ENCODE measurements around the gene TXNDC2. TPM values are rescaled to one million over a fixed set of nuclear protein-coding genes. Genes with fewer than 3 reads are reported as not detected.
"Not testable (repeated sequence)": the region's sequence is repeated elsewhere in the genome, so short reads cannot be mapped to it uniquely, and the experiment has no call there.

Gene TXNDC2
- total and polyA plus RNA-seq, 2 experiments from 2014 or later: not detected

GRCh38 chr18:9911226-9911625 lies 25.5 kb downstream of the TXNDC2 start:
- H3K36me3 ChIP-seq: no peaks in the 10 kb centered on the region
- TF ChIP-seq CTCF (IDR thresholded peaks at IDR 0.05; ENCODE audit: low read depth, low read length): no peak

GRCh38 chr18:9912285-9912684 lies 26.5 kb downstream of the TXNDC2 start:
- H3K9me3 ChIP-seq (ENCODE audit: low read depth); H3K4me3 ChIP-seq; H3K4me1 ChIP-seq (ENCODE audit: low read depth); DNase-seq (ENCODE audit: low read depth in 1 of 2, low spot score in 1 of 2); H3K27me3 ChIP-seq; H3K36me3 ChIP-seq; H3K27ac ChIP-seq: not testable (repeated sequence)

More at GRCh38 chr18:9911226-9911625, 25.5 kb downstream of the TXNDC2 start:
- Histone ChIP-seq H3K27ac (no peak overlapping the region), H3K27me3 (no peaks in the 10 kb centered on the region), H3K4me1 (ENCODE audit: low read depth) (peaks cover 7% of the 10 kb centered on the region), H3K9me3 (ENCODE audit: low read depth) (no peaks in the 10 kb centered on the region), H3K4me3 (no peak overlapping the region)
- no peak for DNase-seq (ENCODE audit: low read depth in 1 of 2, low spot score in 1 of 2)

- no peak overlapping the region for H3K27ac ChIP-seq
- H3K36me3 ChIP-seq: no peaks in the 10 kb centered on the region
- no peaks in the 10 kb centered on the region for H3K27me3 ChIP-seq
- no peak for TF ChIP-seq CTCF (IDR thresholded peaks at IDR 0.05; ENCODE audit: low read depth, low read length)
- peak overlapping the region; percentile 75 for H3K4me3 ChIP-seq
- peaks cover 15% of the 10 kb centered on the region for H3K4me1 ChIP-seq (ENCODE audit: low read depth)
- DNase-seq (ENCODE audit: low read depth in 1 of 2, low spot score in 1 of 2): no peak
- no peaks in the 10 kb centered on the region for H3K9me3 ChIP-seq (ENCODE audit: low read depth)
These were observed 27.4 kb downstream of the TXNDC2 start for GRCh38 chr18:9913151-9913525.

- Histone ChIP-seq H3K36me3 (no peaks in the 10 kb centered on the region), H3K9me3 (ENCODE audit: low read depth) (no peaks in the 10 kb centered on the region), H3K27me3 (no peaks in the 10 kb centered on the region), H3K27ac (peak within 1 kb of the TSS; percentile 95), H3K4me1 (ENCODE audit: low read depth) (peaks cover 20% of the 10 kb centered on the region), H3K4me3 (peak within 1 kb of the TSS; percentile 75)
- TF ChIP-seq CTCF (IDR thresholded peaks at IDR 0.05; ENCODE audit: low read depth, low read length): no peak
- DNase-seq (ENCODE audit: low read depth in 1 of 2, low spot score in 1 of 2): peak; percentile 97 to 98
These were observed 28.0 kb downstream of the TXNDC2 start, which contains the start of gene VAPA for GRCh38 chr18:9913526-9914333. VAPA (plus strand) TSS chr18:9914016; CDS start chr18:9914257, 241 bp downstream.

- H3K27me3 ChIP-seq: no peaks in the 10 kb centered on the region
- peaks cover 23% of the 10 kb centered on the region for H3K4me1 ChIP-seq (ENCODE audit: low read depth)
- peak overlapping the region; percentile 75 for H3K4me3 ChIP-seq
- no peak for DNase-seq (ENCODE audit: low read depth in 1 of 2, low spot score in 1 of 2)
- peak overlapping the region; percentile 95 for H3K27ac ChIP-seq
- H3K36me3 ChIP-seq: no peaks in the 10 kb centered on the region
- no peak for TF ChIP-seq CTCF (IDR thresholded peaks at IDR 0.05; ENCODE audit: low read depth, low read length)
- no peaks in the 10 kb centered on the region for H3K9me3 ChIP-seq (ENCODE audit: low read depth)
These were observed 28.5 kb downstream of the TXNDC2 start for GRCh38 chr18:9914334-9914583.

GRCh38 chr18:9914584-9915290 lies 29.0 kb downstream of the TXNDC2 start:
- H3K27me3 ChIP-seq: no peaks in the 10 kb centered on the region
- no peaks in the 10 kb centered on the region for H3K36me3 ChIP-seq
- peak overlapping the region; percentile 75 for H3K4me3 ChIP-seq
- peaks cover 25% of the 10 kb centered on the region for H3K4me1 ChIP-seq (ENCODE audit: low read depth)
- no peaks in the 10 kb centered on the region for H3K9me3 ChIP-seq (ENCODE audit: low read depth)
- H3K27ac ChIP-seq: peak overlapping the region; percentile 95
- DNase-seq (ENCODE audit: low read depth in 1 of 2, low spot score in 1 of 2): peak; percentile 65 to 75
- no peak for TF ChIP-seq CTCF (IDR thresholded peaks at IDR 0.05; ENCODE audit: low read depth, low read length)

All from cardiac muscle cell (in vitro differentiated cells and primary cell).